SIG-M5 treated with dmso at 0.1 percent for 504 hours (cell line): ENCODE data around the gene SF3B6.

ENCODE experiments used
- DNase-seq: peaks from one replicate; lab custom pipeline; 2025; ENCODE audit not compliant: unreplicated experiment; lab: John Stamatoyannopoulos, UW

SF3B6 gene

DNA sequence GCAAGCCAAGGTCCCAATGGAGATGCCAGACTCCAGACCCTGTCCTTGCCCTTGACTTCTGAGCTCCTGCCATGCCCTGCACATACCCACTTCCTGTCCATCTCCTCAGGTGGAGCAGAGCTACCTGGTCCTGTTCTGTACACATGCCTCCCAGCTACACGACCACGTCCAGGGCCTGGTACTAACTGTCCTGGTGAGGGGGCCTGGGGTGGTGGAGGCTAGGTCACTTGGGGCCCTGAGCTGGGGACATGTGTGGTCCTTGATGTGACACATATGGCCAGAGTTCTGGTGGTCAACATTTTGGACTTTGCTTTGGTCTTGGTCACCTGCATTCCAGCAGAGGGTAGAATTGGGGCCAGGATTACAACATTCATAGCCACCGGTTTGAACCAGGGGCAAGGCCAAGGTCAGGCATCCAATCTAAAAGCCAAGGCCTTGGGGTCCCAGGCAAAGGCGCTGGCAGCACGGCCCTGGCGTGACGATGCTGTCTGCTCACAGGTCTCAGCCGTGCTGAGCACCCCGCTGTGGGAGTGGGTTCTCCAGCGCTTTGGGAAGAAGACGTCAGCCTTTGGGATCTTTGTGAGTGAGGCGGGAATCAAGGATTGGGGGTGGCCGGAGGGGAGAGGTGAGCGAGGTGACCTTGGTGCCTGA lies 53.7 kb downstream of the SF3B6 start:
- DNase-seq = no peak

DNA sequence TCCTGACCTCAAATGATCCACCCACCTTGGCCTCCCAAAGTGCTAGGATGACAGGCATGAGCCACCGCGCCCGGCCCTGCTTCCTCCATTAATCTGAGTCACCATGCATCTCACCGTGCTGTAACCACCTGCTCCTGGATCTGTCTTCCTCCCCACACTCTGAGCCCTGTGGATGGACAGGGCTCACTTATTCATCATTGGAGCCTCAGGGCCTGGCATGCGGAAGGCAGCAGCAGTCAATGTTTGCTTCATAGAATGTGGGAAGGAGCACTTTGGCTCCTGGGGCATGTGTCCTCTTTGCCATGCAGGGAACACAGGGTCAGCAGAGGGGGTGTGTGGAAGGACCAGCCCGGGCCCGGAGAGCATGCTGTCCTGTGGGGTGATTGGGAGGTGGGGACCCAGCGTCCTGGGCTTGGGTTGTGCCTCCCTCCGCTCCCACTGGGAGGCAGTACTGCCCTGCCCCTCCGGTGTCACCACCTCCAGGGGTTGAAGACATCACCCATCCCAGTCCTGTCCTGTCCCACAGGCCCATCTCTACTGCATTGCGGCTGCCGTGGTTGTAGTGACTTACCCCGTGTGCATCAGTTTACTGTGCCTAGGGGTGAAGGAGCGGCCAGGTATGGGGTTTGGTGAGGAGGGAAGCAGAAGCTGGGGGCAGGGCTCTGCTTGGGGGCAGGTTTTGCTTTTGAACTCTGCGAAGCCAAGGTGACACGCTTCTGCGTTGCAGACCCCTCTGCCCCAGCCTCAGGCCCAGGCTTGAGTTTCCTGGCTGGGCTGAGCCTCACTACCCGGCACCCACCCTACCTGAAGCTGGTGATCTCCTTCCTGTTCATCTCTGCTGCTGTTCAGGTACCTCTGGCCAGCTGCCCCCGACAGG lies 54.8 kb downstream of the SF3B6 start:
- DNase-seq = no peak

DNA sequence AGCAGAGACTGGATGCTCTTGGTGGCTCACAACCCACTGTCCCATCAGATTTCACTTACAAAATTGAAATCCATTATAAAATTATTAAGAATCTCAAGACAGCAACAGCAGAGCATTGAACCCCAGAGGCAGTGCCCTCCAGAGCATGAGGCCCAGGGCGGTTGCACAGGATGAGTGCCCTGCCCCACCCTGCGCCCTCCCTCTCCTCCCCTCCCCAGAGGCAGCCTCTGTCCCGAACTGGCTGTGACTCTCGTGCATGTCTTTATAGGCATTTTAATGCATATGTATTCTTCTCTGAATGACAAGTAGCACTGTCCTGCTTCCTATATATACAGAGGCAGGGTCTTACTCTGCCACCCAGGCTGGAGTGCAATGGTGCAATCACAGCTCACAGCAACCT lies 55.9 kb downstream of the SF3B6 start:
- no peak for DNase-seq

DNA sequence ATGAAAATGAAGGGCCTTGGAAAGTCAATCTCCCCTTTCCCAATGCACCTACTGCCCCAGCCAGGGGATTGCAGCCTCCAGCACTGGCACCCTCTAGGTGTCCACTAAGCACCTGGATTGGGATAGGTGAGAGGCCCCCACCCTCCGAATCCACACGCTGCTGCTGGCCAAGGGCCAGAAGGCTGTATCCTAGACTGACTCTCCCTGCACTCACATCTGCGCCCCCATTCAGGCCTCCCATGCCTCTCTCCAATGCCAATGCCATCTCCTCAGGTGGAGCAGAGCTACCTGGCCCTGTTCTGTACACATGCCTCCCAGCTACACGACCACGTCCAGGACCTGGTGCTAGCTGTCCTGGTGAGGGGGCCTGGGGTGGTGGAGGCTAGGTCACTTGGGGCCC lies 56.4 kb downstream of the SF3B6 start:
- DNase-seq = no peak

DNA sequence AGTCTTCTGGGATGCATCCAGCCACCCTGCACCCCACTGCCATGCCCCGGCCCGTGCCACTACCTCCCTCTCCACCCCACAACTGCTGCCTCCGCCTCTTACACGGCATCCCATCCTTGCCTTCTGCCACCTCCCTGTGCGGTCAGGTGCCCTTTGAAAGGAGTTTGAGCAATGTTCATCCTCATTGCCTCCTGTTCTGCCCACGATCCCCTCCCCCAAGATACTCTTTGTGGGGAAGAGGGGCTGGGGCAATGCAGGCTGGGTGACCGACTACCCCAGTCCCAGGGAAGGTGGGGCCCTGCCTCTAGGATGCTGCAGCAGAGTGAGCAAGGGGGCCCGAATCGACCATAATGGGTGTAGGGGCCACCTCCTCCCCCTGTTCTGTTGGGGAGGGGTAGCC lies 57.9 kb downstream of the SF3B6 start:
- DNase-seq = no peak

DNA sequence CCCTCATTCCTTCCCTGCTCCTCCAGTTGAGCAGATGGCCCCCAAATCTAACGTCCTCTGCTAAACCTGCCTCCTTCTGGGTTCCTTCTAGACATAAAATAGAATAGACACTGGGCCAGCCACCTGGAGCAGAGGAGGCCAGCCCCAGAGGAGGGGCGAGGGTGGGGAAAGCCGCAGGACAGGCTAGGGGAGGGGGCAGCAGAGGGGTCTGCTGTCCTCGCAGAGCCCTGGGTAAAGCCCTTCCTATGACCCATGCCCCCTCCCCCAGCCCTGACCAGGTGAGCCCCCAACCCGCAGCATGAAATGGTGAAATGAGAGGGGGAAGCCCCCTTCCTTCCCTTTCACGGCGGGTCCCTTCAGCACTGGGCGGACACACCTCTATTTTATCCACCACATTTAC lies 58.4 kb downstream of the SF3B6 start:
- no peak for DNase-seq
